ACC112 (cell line): ENCODE results near the gene IFNG.

ENCODE experiments used
- H2AFZ ChIP-seq: fragments of 200-600 bp; sonication (generic); one replicate; pipeline ENCODE4 v1.6.0; 2017; ENCODE audit warnings: antibody characterized with exemption, low read length; ENCODE audit not compliant: unreplicated experiment
- H3K27ac ChIP-seq: fragments of 200-600 bp; sonication (generic); 2 replicates; pipeline ENCODE4 v1.5.1; 2014; ENCODE audit warnings: low read depth, mild to moderate bottlenecking, antibody characterized with exemption, low read length, moderate library complexity
- H3K27me3 ChIP-seq: fragments of 200-600 bp; sonication (generic); 2 replicates; pipeline ENCODE4 v1.6.1; 2014; ENCODE audit warnings: mild to moderate bottlenecking, antibody characterized with exemption, low read length, moderate library complexity, mixed read lengths; ENCODE audit not compliant: insufficient read depth
- H3K36me3 ChIP-seq: fragments of 200-600 bp; sonication (generic); 2 replicates; pipeline ENCODE4 v1.6.1; 2016; ENCODE audit warnings: mild to moderate bottlenecking, antibody characterized with exemption, low read length, moderate library complexity, mixed read lengths; ENCODE audit not compliant: insufficient read depth
- H3K4me1 ChIP-seq: fragments of 200-600 bp; sonication (generic); one replicate; pipeline ENCODE4 v1.6.1; 2016; ENCODE audit warnings: low read length, mixed read lengths; ENCODE audit not compliant: insufficient read depth, unreplicated experiment, control insufficient read depth
- H3K4me3 ChIP-seq: fragments of 200-600 bp; sonication (generic); 2 replicates; pipeline ENCODE4 v1.5.1; 2014; ENCODE audit warnings: mild to moderate bottlenecking, low read depth, low read length
- H3K79me2 ChIP-seq: fragments of 200-600 bp; sonication (generic); one replicate; pipeline ENCODE4 v1.6.0; 2016; ENCODE audit warnings: low read length; ENCODE audit not compliant: control insufficient read depth, unreplicated experiment, insufficient read depth

Gene IFNG

GRCh38 chr12:68138480-68138879 lies 21.1 kb downstream of the IFNG start:
- peaks cover 58% of the 10 kb centered on the region for H3K27me3 ChIP-seq

DNA sequence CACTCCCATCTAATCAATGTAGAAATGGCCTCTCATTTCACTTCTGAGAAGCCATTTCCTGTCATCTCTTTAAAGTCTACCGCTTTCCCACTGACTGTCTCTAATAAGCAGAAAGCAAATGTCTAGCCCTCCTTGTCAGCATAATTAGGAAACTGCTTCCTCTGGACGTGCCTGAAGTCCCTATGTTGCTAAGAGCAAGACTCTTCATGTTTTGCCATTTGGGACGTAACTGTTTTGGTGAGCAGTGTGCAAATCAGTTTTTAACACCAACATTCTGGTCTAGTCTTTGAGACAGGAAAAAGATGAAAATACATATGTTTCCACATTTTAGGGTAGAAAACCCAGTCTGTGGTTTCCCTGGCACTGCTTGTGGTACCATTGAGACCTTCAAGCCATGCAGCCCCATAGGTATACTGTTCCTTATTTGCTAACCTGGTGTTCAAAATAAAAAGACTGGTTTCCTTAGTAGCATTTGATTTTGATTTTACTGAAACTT lies 22.2 kb downstream of the IFNG start:
- Histone ChIP-seq H3K27ac (no peak overlapping the region), H3K27me3 (peaks cover 48% of the 10 kb centered on the region), H3K79me2 (no peaks in the 10 kb centered on the region), H3K4me3 (no peak overlapping the region), H2AFZ (no peak overlapping the region), H3K36me3 (no peaks in the 10 kb centered on the region), H3K4me1 (no peaks in the 10 kb centered on the region)

More at GRCh38 chr12:68138480-68138879, 21.1 kb downstream of the IFNG start:
- Histone ChIP-seq H3K4me3 (no peak overlapping the region), H3K36me3 (no peaks in the 10 kb centered on the region), H3K79me2 (no peaks in the 10 kb centered on the region), H2AFZ (no peak overlapping the region), H3K27ac (no peak overlapping the region), H3K4me1 (no peaks in the 10 kb centered on the region)

- Histone ChIP-seq H3K27ac (no peak overlapping the region), H3K36me3 (no peaks in the 10 kb centered on the region), H2AFZ (no peak overlapping the region), H3K4me1 (no peaks in the 10 kb centered on the region), H3K79me2 (no peaks in the 10 kb centered on the region), H3K27me3 (peaks cover 43% of the 10 kb centered on the region), H3K4me3 (no peak overlapping the region)
Measured at GRCh38 chr12:68135520-68135919, 24.0 kb downstream of the IFNG start.

DNA sequence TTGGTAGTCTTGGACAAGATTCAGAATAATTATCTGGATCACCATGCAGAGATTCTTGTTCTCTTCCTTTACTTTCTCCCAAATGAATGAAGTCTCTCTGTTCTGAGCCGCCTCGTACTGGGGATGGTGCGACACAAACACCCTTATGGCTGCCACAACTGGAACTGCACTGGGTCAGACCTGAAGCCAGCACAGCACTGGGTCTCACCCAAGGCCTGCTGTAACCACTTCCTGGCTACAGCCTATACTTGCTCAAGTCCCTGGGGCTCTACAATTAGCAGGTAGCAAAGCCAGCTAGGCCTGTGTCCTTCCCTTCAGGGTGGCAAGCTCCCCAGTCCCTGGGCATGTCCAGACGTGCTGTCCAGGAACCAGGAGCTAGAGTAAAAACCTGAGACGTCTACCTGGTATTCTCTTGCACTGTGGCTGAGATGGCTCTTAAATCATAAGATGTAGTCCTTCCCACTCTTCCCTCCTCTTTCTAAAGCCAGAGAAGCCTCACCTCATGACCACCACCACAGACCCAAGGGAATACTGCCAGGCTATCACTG lies 27.6 kb downstream of the IFNG start:
- no peak overlapping the region for H3K27ac ChIP-seq
- H3K4me1 ChIP-seq, result no peaks in the 10 kb centered on the region
- H3K79me2 ChIP-seq, result no peaks in the 10 kb centered on the region
- H3K36me3 ChIP-seq, result no peaks in the 10 kb centered on the region
- no peak overlapping the region for H3K4me3 ChIP-seq
- peaks cover 18% of the 10 kb centered on the region for H3K27me3 ChIP-seq
- no peak overlapping the region for H2AFZ ChIP-seq

DNA sequence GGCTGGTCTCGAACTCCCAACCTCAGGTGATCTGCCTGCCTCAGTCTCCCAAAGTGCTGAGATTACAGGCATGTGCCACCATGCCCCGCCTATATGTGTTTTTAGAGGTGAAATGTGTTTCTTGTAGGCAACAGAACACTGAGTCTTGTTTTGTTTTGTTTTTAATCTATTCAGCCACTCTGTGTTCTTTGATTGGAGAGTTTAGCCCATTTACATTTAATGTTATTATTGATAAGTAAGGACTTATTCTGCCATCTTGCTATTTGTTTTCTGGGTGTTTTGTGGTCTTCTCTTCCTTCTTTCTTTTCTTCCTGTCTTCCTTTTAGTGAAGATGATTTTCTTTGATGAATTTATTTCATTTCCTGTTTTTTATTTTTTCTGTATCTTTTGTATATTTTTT lies 29.6 kb downstream of the IFNG start:
- Histone ChIP-seq H3K79me2 (no peaks in the 10 kb centered on the region), H3K27ac (no peak overlapping the region), H3K36me3 (no peaks in the 10 kb centered on the region), H3K4me1 (no peaks in the 10 kb centered on the region), H2AFZ (no peak overlapping the region), H3K4me3 (no peak overlapping the region), H3K27me3 (peaks cover 7% of the 10 kb centered on the region; the same call in 1 of the 2 replicates)

- Histone ChIP-seq H3K27ac (no peak overlapping the region), H3K36me3 (no peaks in the 10 kb centered on the region), H3K4me3 (no peak overlapping the region), H3K4me1 (no peaks in the 10 kb centered on the region), H3K27me3 (peaks cover 22% of the 10 kb centered on the region), H2AFZ (no peak overlapping the region), H3K79me2 (no peaks in the 10 kb centered on the region)
Measured at GRCh38 chr12:68122236-68122920, 37.2 kb downstream of the IFNG start.

GRCh38 chr12:68121143-68121542 lies 38.4 kb downstream of the IFNG start:
- no peak overlapping the region for H3K27ac ChIP-seq
- peaks cover 33% of the 10 kb centered on the region for H3K27me3 ChIP-seq
- no peak overlapping the region for H2AFZ ChIP-seq
- no peaks in the 10 kb centered on the region for H3K36me3 ChIP-seq
- H3K79me2 ChIP-seq, result no peaks in the 10 kb centered on the region
- H3K4me1 ChIP-seq, result no peaks in the 10 kb centered on the region
- no peak overlapping the region for H3K4me3 ChIP-seq

DNA sequence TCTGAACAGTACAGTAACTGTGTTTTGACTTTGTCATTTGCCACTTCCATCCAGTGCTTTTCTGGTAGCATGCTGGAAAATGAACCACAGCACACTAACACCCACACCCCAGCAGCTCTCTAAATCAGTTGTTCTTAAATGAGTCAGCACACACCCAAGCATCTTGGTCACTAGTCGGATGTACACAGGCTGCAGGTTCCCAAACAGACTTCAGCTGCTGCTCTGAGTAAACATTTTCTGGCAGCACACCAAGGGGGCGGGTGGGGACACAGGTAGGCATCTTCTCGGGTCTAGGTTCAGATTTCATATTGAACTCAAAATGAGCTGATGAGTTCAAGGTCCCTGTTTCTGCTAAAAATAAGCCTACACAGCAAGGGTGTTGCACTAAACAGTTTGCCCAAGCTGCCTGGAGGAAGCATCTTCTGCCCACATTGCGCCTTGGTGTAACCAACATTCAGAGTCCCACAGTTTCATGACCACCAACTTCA lies 39.8 kb downstream of the IFNG start:
- H2AFZ ChIP-seq, result no peak overlapping the region
- H3K79me2 ChIP-seq, result no peaks in the 10 kb centered on the region
- H3K4me1 ChIP-seq, result no peaks in the 10 kb centered on the region
- H3K27me3 ChIP-seq, result peaks cover 37% of the 10 kb centered on the region
- no peak overlapping the region for H3K27ac ChIP-seq
- H3K36me3 ChIP-seq, result no peaks in the 10 kb centered on the region
- no peak overlapping the region for H3K4me3 ChIP-seq

GRCh38 chr12:68119250-68119649 lies 40.3 kb downstream of the IFNG start:
- H3K4me3 ChIP-seq, result no peak overlapping the region
- H2AFZ ChIP-seq, result no peak overlapping the region
- H3K27ac ChIP-seq, result no peak overlapping the region
- H3K36me3 ChIP-seq, result no peaks in the 10 kb centered on the region
- H3K79me2 ChIP-seq, result no peaks in the 10 kb centered on the region
- peaks cover 40% of the 10 kb centered on the region for H3K27me3 ChIP-seq
- no peaks in the 10 kb centered on the region for H3K4me1 ChIP-seq

- H2AFZ ChIP-seq, result no peak overlapping the region
- H3K36me3 ChIP-seq, result no peaks in the 10 kb centered on the region
- H3K79me2 ChIP-seq, result no peaks in the 10 kb centered on the region
- no peak overlapping the region for H3K27ac ChIP-seq
- no peak overlapping the region for H3K4me3 ChIP-seq
- H3K4me1 ChIP-seq, result no peaks in the 10 kb centered on the region
- peaks cover 39% of the 10 kb centered on the region for H3K27me3 ChIP-seq
Measured at GRCh38 chr12:68118096-68118755, 41.3 kb downstream of the IFNG start.
